PFSK-1 (cell line): Measurements from ENCODE around the gene SEPTIN1.

Experiments used
- POLR2AphosphoS5 ChIP-seq: IDR thresholded peaks from 2 replicates; pipeline ENCODE4 v1.6.1; 2012; ENCODE audit warnings: low read depth, mild to moderate bottlenecking, control low read depth, low read length, moderate library complexity
- SIN3A ChIP-seq: IDR thresholded peaks from 2 replicates; pipeline ENCODE4 v1.6.1; 2012; ENCODE audit warnings: mild to moderate bottlenecking, low read length, moderate library complexity, borderline replicate concordance; ENCODE audit not compliant: insufficient read depth
- TAF1 ChIP-seq: IDR thresholded peaks from 2 replicates; pipeline ENCODE4 v1.6.1; 2012; ENCODE audit warnings: low read length, control low read depth, borderline replicate concordance; ENCODE audit not compliant: insufficient read depth

GRCh38 chr16:30351586-30352419 lies 30.6 kb downstream of the SEPTIN1 start:
- TF ChIP-seq POLR2AphosphoS5 (no peak), TAF1 (no peak), SIN3A (no peak)
